Fibroblast of mammary gland (primary cell): ENCODE data around the gene WASF2.

Source experiments
- DNase-seq: peaks from one replicate; pipeline ENCODE4 v3.0.0-alpha.2; 2010; ENCODE audit warnings: low read depth
- H3K4me3 ChIP-seq: 2 replicates; pipeline ENCODE4 v1.5.1; 2011; ENCODE audit warnings: low read depth, mild to moderate bottlenecking, low read length, moderate library complexity; ENCODE audit not compliant: control insufficient read depth
- TF ChIP-seq, protein P1 (sequence below): conservative IDR thresholded peaks from 2 replicates; pipeline ENCODE4 v1.5.1; 2011; ENCODE audit warnings: low read depth, low read length, inconsistent platforms; ENCODE audit not compliant: control insufficient read depth, insufficient read depth

Gene WASF2

DNA sequence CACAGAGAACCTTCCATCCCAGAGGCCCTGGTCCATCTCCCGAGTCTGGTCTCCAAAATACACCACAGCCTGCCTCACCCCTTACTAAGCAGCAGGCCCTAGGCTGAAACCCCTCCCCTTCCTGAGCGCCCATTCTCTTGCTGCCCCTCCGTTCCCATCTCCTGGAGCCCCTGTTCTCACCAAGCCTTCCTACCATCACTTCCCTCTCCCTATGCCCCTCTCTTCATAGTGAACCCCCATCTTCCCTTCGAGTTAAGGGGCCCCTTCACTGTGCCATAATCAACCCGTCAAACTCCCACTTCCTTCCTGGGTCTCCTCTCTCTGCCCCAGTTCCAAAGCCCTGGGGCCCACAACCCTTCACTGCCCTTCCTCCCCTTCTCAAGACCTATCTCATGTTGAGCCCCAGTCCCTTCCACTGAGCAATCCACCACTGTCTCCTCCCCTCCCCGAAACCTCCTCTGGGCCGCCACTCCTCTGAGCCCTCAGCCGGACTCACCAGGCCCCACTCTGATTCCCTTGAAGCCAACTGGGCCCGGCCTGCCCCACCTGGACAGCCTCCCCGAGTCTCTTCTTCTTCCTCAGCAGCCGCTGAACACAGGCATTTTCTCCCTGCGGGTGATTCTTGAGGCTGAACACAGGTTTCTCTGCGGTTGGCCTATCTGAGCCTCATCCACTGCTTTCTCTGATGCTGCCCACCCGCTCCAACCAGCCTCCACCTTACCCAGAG lies 42.2 kb upstream of the WASF2 start:
- no peak overlapping the region for H3K4me3 ChIP-seq
- TF ChIP-seq, protein P1, sequence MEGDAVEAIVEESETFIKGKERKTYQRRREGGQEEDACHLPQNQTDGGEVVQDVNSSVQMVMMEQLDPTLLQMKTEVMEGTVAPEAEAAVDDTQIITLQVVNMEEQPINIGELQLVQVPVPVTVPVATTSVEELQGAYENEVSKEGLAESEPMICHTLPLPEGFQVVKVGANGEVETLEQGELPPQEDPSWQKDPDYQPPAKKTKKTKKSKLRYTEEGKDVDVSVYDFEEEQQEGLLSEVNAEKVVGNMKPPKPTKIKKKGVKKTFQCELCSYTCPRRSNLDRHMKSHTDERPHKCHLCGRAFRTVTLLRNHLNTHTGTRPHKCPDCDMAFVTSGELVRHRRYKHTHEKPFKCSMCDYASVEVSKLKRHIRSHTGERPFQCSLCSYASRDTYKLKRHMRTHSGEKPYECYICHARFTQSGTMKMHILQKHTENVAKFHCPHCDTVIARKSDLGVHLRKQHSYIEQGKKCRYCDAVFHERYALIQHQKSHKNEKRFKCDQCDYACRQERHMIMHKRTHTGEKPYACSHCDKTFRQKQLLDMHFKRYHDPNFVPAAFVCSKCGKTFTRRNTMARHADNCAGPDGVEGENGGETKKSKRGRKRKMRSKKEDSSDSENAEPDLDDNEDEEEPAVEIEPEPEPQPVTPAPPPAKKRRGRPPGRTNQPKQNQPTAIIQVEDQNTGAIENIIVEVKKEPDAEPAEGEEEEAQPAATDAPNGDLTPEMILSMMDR: no peak
- no peak for DNase-seq

DNA sequence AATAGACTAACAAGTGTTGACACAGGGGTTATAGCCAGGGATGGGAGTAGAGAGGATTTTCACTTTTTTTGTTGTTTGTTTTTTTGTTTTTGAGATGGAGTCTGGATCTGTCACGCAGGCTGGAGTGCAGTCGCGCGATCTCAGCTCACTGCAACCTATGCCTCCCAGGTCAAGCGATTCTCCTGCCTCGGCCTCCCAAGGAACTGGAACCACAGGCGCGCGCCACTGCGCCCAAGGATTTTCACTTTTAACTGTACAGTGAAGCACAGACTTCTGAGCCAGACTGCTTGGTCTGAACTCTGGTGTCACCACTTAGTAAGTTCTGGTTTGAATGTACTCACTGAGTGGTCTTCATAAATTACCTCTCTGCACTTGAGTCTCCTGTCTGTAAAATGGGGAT lies 40.2 kb upstream of the WASF2 start:
- DNase-seq: no peak
- no peak overlapping the region for H3K4me3 ChIP-seq
- TF ChIP-seq, protein P1: no peak

DNA sequence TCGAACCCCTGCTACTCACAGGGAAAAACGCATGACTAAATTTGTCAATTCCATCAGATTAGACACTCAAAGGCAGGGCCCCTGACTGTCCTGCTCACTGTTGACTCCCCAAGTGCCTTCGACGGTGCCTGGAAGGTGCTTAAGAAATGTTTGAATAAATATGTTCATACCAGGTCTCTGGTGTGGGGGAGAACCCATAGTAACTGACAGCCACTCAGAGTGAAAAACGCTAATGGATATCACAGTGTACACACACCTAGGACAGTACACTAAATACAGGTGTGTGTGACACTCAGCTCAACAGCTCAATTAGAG lies 39.7 kb upstream of the WASF2 start:
- DNase-seq: no peak
- TF ChIP-seq, protein P1: no peak
- H3K4me3 ChIP-seq: no peak overlapping the region

DNA sequence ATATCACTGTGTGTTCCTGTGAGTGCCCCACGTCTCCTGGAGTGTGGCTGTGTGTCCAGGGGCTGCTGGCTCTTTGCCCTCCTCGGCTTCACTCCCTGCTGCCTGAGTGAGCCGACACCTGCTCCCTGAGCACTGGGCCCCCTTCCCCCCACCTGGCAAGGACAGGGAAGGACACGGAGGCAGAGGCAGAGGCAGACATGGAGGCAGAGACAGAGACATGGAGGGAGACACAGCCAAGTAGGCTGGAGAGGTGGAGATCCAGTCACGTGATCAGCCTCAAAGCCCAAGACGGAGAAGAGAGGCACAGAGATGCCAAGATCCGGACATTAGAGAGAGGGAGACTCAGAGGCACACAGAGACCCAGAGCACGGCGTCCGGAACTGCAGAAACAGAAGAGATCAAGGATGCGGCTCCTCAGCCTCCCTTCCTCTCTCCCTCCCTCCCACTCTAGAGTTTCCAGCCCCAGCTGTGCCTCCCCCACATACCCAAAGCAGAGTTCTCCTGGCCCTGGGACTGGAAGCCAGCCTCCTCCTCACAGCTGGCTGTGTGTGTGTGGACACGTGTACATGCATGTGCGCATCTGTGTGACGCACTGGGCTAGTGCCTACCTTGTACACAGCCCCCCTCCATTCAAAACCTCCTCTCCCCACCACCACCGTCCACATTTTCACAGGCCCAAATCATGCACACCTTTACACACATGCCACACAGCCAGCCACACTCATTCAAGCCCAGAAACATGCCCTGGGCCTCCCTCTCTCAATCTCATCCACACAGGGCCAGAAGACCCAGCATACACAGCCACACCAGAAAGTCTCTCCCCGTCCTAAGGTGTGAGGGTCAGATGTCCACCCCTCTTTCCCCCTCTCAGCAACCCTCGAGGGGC lies 39.1 kb upstream of the WASF2 start:
- peak overlapping the region; percentile 6 for H3K4me3 ChIP-seq
- peak; percentile 84 for DNase-seq
- TF ChIP-seq, protein P1: no peak

DNA sequence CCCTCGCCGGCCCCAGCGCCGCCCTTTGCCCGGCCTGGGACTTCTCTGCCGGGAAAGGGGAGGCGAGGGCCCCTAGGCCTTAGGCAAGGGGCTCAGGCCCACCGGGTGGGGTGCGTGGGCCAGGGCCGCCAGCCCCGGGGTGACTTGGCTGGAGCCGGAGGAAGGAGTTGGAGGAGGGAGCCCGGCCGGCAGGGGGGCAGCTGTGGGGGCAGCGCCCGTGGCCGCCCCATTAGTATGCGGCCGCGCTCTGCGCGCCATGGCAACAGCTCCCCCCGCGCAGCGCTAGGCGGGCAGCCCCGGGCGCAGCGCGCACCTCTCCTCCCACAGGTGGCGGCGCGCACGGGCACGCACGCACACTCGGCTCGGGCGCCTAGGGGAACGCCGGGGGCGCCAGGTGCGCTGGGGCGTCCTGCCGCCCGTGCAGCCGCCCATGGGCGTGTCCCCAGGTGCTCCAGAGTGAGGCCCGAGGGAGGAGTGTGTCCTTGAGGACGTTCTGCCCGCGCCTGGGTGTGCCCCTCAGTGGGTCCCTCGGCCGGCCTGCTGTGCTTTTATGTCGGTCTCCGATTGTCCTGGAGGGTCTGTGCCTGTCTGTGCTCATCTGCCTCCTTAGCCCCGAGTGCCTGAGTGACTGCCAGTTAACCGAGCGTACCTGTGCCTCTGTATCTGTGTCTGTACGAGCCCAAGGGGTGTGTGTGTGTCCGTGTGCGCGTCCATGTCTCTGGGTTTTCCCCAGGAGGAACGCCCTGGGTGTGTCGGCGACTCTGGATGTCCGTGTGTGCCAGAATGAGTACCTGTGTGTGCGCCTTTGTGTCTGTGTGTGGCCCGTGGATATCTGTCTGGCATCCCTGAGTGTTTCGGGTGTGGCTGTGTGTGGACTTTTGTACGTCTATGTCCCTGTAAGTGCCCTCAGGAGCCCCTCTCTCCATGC lies 38.2 kb upstream of the WASF2 start:
- peak overlapping the region; percentile 10 for H3K4me3 ChIP-seq

More for the DNA sequence above, 38.2 kb upstream of the WASF2 start:
- DNase-seq: no peak
- TF ChIP-seq, protein P1: no peak
